IMR-90 (cell line): ENCODE data around the gene CHRD. TPM values are rescaled to one million over a fixed set of nuclear protein-coding genes. Genes with fewer than 3 reads are reported as not detected.
"Not testable (repeated sequence)": the region's sequence is repeated elsewhere in the genome, so short reads cannot be mapped to it uniquely, and the experiment has no call there.

Experiments
- ATAC-seq: fragments of 200-7000 bp; cut with Tn5 transposase; 2 replicates; pipeline ENCODE4 v1.9.1; 2020; ENCODE audit warnings: low read depth, mild to moderate bottlenecking, moderate library complexity
- BruUV-seq: library from RNA; stranded (reverse); fragments of 400-500 nt; replicated peaks from 2 replicates; lab custom pipeline; 2021; lab: Mats Ljungman, UMichigan
- CTCF ChIA-PET: fragments of 300-600 bp; formaldehyde crosslinking; extraction: SDS; loops from one replicate; lab custom pipeline; 2021; ENCODE audit warnings: antibody characterized with exemption; lab: Yijun Ruan, JAX
- POLR2A ChIA-PET: fragments of 300-600 bp; sonication (Branson Sonifier 250); formaldehyde crosslinking; loops from one replicate; lab custom pipeline; 2022; ENCODE audit warnings: antibody characterized with exemption; ENCODE audit not compliant: unreplicated experiment; lab: Charles Lee
- DNase-seq: peaks from one replicate; pipeline ENCODE4 v3.0.0; 2013
- H2AFZ ChIP-seq: replicated peaks from 2 replicates; pipeline ENCODE3; 2013; ENCODE audit warnings: low read length, mild to moderate bottlenecking; ENCODE audit not compliant: poor library complexity
- H2AK5ac ChIP-seq: 2 replicates; pipeline ENCODE4 v1.6.1; 2013; ENCODE audit warnings: low read depth, low read length, inconsistent platforms
- H2AK9ac ChIP-seq: replicated peaks from 2 replicates; pipeline ENCODE3; 2013; ENCODE audit warnings: mild to moderate bottlenecking, low read depth, low read length, moderate library complexity; ENCODE audit not compliant: poor library complexity
- H2BK120ac ChIP-seq: 2 replicates; pipeline ENCODE4 v1.6.1; 2013; ENCODE audit warnings: low read depth, low read length, inconsistent platforms
- H2BK15ac ChIP-seq: 3 replicates; pipeline ENCODE4 v1.6.1; 2013; ENCODE audit warnings: low read depth, low read length, inconsistent platforms
- H2BK20ac ChIP-seq: 2 replicates; pipeline ENCODE4 v1.6.1; 2013; ENCODE audit warnings: low read depth, mild to moderate bottlenecking, inconsistent platforms, low read length, moderate library complexity
- H2BK5ac ChIP-seq: 2 replicates; pipeline ENCODE4 v1.6.1; 2013; ENCODE audit warnings: mild to moderate bottlenecking, low read depth, low read length, inconsistent platforms; ENCODE audit not compliant: poor library complexity, severe bottlenecking
- H3K14ac ChIP-seq: replicated peaks from 2 replicates; pipeline ENCODE4 v1.6.1; 2013; ENCODE audit warnings: low read depth, low read length, inconsistent platforms
- H3K18ac ChIP-seq: 2 replicates; pipeline ENCODE4 v1.6.1; 2013; ENCODE audit warnings: low read depth, low read length, control low read depth
- H3K23ac ChIP-seq: 2 replicates; pipeline ENCODE4 v1.6.1; 2013; ENCODE audit warnings: low read depth, low read length, inconsistent platforms
- H3K27ac ChIP-seq: 2 replicates; pipeline ENCODE4 v1.5.1; 2013; ENCODE audit warnings: mild to moderate bottlenecking, control low read depth, low read length; ENCODE audit not compliant: insufficient read depth
- H3K27me3 ChIP-seq: 2 replicates; pipeline ENCODE4 v1.6.1; 2013; ENCODE audit warnings: low read length; ENCODE audit not compliant: control insufficient read depth, insufficient read depth
- H3K36me3 ChIP-seq: 2 replicates; pipeline ENCODE4 v1.6.1; 2013; ENCODE audit warnings: low read length, mixed read lengths; ENCODE audit not compliant: control insufficient read depth, insufficient read depth
- H3K4ac ChIP-seq: 2 replicates; pipeline ENCODE4 v1.6.1; 2013; ENCODE audit warnings: low read depth, low read length, inconsistent platforms
- H3K4me1 ChIP-seq: 2 replicates; pipeline ENCODE4 v1.6.1; 2013; ENCODE audit warnings: low read length, mixed read lengths; ENCODE audit not compliant: control insufficient read depth, insufficient read depth
- H3K4me2 ChIP-seq: 2 replicates; pipeline ENCODE4 v1.6.1; 2013; ENCODE audit warnings: low read depth, mild to moderate bottlenecking, control low read depth, low read length, moderate library complexity
- H3K4me3 ChIP-seq: 2 replicates; pipeline ENCODE4 v1.5.1; 2013; ENCODE audit warnings: low read depth, mild to moderate bottlenecking, control low read depth, low read length, moderate library complexity; ENCODE audit not compliant: insufficient read depth
- H3K56ac ChIP-seq: 2 replicates; pipeline ENCODE4 v1.6.1; 2013; ENCODE audit warnings: low read length, inconsistent platforms; ENCODE audit not compliant: insufficient read depth; ENCODE audit errors: extremely low read depth
- H3K79me1 ChIP-seq, 2 experiments: 2 replicates each; pipeline ENCODE4 v1.6.1; 2013; ENCODE audit warnings: low read length in 2 of 2, inconsistent platforms in 1 of 2, low read depth in 1 of 2
- H3K9ac ChIP-seq: 2 replicates; pipeline ENCODE4 v1.6.1; 2013; ENCODE audit warnings: low read depth, low read length, control low read depth
- H3K9me1 ChIP-seq: 2 replicates; pipeline ENCODE4 v1.6.1; 2013; ENCODE audit warnings: low read length, inconsistent platforms; ENCODE audit not compliant: insufficient read depth
- H3K9me3 ChIP-seq: 2 replicates; pipeline ENCODE4 v1.6.1; 2013; ENCODE audit warnings: low read length; ENCODE audit not compliant: control insufficient read depth, insufficient read depth
- H4K20me1 ChIP-seq: 2 replicates; pipeline ENCODE4 v1.6.1; 2013; ENCODE audit warnings: low read length, inconsistent platforms; ENCODE audit not compliant: insufficient read depth
- H4K5ac ChIP-seq: 2 replicates; pipeline ENCODE4 v1.6.1; 2013; ENCODE audit warnings: mild to moderate bottlenecking, low read depth, low read length, control low read depth
- H4K8ac ChIP-seq, 2 experiments: 2 replicates each; pipeline ENCODE4 v1.6.1; 2013; ENCODE audit warnings: low read depth in 2 of 2, low read length in 2 of 2, control low read depth in 1 of 2, inconsistent platforms in 1 of 2
- H4K91ac ChIP-seq: 2 replicates; pipeline ENCODE4 v1.6.1; 2013; ENCODE audit warnings: low read depth, low read length, inconsistent platforms; ENCODE audit not compliant: insufficient read depth
- MXI1 ChIP-seq: IDR thresholded peaks from 2 replicates; pipeline ENCODE4 v1.6.1; 2012; ENCODE audit warnings: low read depth, mild to moderate bottlenecking, low read length, moderate library complexity, borderline replicate concordance
- WGBS, 2 experiments: methylation state at CpG; one replicate each; pipeline versions ENCODE4 v1.1.5 to v1.1.7; 2013; ENCODE audit warnings: missing lambda C conversion rate in 2 of 2; ENCODE audit not compliant: insufficient read length in 1 of 2; ENCODE audit errors: extremely low coverage in 2 of 2; 5-methylcytosine and 5-hydroxymethylcytosine counted together
- dilution Hi-C: fragments of 300-500 bp; cut with HindIII; formaldehyde crosslinking; loops from one replicate; pipeline ENCODE4 v1.14.3; 2018; ENCODE audit warnings: low sequenced_read_pairs; ENCODE audit not compliant: unreplicated experiment
- in situ Hi-C: fragments of 300-500 bp; cut with MboI; formaldehyde crosslinking; loops from 3 replicates; pipeline ENCODE4 v1.14.3; 2019; ENCODE audit warnings: low sequenced_read_pairs, inconsistent platforms, mixed read lengths
- intact Hi-C: fragments of 100-400 bp; cut with micrococcal nuclease; formaldehyde crosslinking; loops from 2 replicates; pipeline ENCODE4 v1.10.0; 2022
- polyA plus RNA-seq, 3 experiments: library from polyadenylated mRNA; depleted of rRNA; stranded (reverse); fragments of >200 nt; gene quantifications; 2 replicates each; pipeline ENCODE4 v1.2.3, GENCODE V29; 2012; ENCODE audit warnings: low replicate concordance in 1 of 3
- total RNA-seq: library from RNA; depleted of rRNA; stranded (reverse); fragments of >200 nt; gene quantifications from 2 replicates; pipeline ENCODE4 v1.2.3, GENCODE V29; 2012
- TF ChIP-seq, protein P1 (sequence below): fragments of 150-350 bp; IDR thresholded peaks from 2 replicates; pipeline ENCODE4 v1.6.1; 2016; ENCODE audit warnings: low read depth, mild to moderate bottlenecking, low read length, moderate library complexity, borderline replicate concordance

The CHRD gene
- total and polyA plus RNA-seq, 2 of the 4 experiments (the other 2 are of a cell fraction) = under 0.01 to 0.09 TPM

DNA sequence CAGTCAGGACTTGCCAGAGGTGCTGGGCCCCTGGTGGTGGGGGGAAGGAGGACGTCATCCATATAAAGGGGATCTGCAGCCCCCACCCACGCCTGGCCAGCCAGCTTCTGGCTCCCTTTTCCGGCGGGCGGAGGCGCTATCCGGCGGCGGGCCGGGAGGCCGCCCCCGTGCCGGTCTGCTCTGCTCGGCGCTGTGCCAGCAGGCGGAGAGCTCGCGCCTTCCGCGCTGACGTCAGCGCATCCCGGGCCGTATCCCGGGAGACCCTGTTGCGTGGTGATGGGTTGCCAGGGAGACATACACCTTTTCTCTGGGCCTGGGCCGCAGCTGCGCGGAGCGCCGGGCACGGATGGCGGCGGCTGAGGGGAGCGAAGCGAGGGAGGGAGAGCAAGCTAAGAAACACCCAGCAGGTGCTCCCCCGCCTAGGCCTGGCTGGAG, 41.3 kb upstream of the CHRD start (continued):
- TF ChIP-seq MXI1 = peak; percentile 86

DNA sequence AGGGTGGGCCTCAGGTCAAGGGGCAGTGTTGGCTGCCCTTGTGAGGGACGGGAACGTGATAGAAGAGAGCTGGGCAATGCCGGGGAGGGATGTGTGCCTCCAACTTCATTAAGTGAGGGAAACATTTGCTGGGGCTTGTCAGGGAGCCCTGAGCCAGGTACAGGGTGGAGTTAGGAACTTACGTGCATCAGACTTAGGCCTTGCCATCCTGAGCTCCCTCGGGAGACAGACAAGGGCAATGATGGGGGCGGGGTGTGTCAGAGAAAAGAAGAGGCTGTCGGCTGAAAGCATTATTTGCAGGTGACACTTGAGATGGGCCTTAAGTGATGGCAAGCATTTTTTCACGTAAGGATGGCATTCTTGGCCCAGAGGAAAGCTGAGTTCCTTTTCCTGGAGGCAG, 40.9 kb upstream of the CHRD start:
- no peak overlapping the region for H3K27ac ChIP-seq
- H3K23ac ChIP-seq = peak overlapping the region; percentile 15; the same call in 1 of the 2 replicates
- in situ Hi-C loops = no loop called here
- no peak overlapping the region for H4K5ac ChIP-seq
- no peak overlapping the region for H2BK120ac ChIP-seq
- no peak overlapping the region for H3K18ac ChIP-seq
- H2AK5ac ChIP-seq = peak overlapping the region; percentile 72; the same call in 1 of the 2 replicates
- peak overlapping the region; percentile 37 for H3K4me2 ChIP-seq
- intact Hi-C loops = no loop called here
- peak overlapping the region; percentile 25; the same call in 1 of the 2 replicates for H3K4ac ChIP-seq
- H2BK5ac ChIP-seq = no peak overlapping the region
- peaks cover 41% of the 10 kb centered on the region for H4K20me1 ChIP-seq
- ATAC-seq (no peak), DNase-seq (no peak)
- peaks cover 28% of the 10 kb centered on the region for H3K36me3 ChIP-seq
- H3K14ac ChIP-seq = no peak overlapping the region
- BruUV-seq = no TSS peak
- H2AFZ ChIP-seq = peak overlapping the region; percentile 82
- no peak overlapping the region for H4K91ac ChIP-seq
- no peak overlapping the region for H2BK20ac ChIP-seq
- POLR2A ChIA-PET = interaction anchor here (2.2 kb wide), 1 partner anchor 24 kb away, joined by 5 read pairs; no protein-coding TSS in a partner anchor
- TF ChIP-seq, protein P1, sequence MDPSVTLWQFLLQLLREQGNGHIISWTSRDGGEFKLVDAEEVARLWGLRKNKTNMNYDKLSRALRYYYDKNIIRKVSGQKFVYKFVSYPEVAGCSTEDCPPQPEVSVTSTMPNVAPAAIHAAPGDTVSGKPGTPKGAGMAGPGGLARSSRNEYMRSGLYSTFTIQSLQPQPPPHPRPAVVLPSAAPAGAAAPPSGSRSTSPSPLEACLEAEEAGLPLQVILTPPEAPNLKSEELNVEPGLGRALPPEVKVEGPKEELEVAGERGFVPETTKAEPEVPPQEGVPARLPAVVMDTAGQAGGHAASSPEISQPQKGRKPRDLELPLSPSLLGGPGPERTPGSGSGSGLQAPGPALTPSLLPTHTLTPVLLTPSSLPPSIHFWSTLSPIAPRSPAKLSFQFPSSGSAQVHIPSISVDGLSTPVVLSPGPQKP = no peak
- dilution Hi-C loops = no loop called here
- H3K4me1 ChIP-seq = peaks cover 38% of the 10 kb centered on the region
- peak overlapping the region; percentile 81 for H2AK9ac ChIP-seq
- H3K27me3 ChIP-seq = no peaks in the 10 kb centered on the region
- H3K9ac ChIP-seq = peak overlapping the region; percentile 30; the same call in 1 of the 2 replicates
- CTCF ChIA-PET = interaction anchor here (0.8 to 1.3 kb wide), 2 partner anchors 13 to 19 kb away, joined by 3 to 6 read pairs; no protein-coding TSS in a partner anchor
- H4K8ac ChIP-seq = peak overlapping the region in 1 of 2 experiments; percentile 33; a peak in 1 of 4 replicates
- no peak overlapping the region for H3K56ac ChIP-seq
- whole genome bisulfite sequencing, 2 experiments = 41% methylated on average over 5 of the region's 8 CpGs; no CpG with 5 or more reads in 1 of the 2 experiments
- peaks cover 25% of the 10 kb centered on the region for H3K9me1 ChIP-seq
- no peak overlapping the region for H2BK15ac ChIP-seq
- peaks cover 18 to 82% of the 10 kb centered on the region in 2 experiments; a peak in 3 of 4 replicates for H3K79me1 ChIP-seq
- peak overlapping the region; percentile 7; the same call in 1 of the 2 replicates for H3K4me3 ChIP-seq
- no peaks in the 10 kb centered on the region for H3K9me3 ChIP-seq

DNA sequence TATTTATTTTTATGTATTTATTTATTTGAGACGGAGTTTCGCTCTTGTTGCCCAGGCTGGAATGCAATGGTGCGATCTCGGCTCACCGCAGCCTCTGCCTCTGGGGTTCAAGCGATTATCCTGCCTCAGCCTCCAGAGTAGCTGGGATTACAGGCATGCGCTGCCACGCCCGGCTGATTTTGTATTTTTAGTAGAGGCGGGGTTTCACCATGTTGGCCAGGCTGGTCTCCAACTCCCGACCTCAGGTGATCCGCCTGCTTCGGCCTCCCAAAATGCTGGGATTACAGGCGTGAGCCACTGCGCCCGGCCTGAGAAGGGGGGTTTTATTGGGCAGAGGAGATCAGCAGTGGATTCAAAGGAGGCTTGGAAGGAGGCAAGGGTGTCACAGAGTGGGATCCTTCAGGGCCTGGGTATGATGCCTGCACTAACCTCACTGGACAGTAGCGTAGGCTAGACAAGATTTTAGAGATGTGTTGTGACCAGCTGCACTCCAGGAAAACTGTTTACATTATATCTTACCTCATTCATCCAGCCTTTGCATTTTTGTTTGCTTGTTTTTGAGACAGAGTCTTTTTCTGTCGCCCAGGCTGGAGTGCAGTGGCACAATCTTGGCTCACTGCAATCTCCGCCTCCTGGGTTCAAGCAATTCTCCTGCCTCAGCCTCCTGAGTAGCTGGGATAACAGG, 40.3 kb upstream of the CHRD start:
- CTCF ChIA-PET = interaction anchor here (0.8 to 1.3 kb wide), 3 partner anchors 14 to 20 kb away, joined by 3 to 6 read pairs (median 4); no protein-coding TSS in a partner anchor
- H4K5ac ChIP-seq, ATAC-seq, H2BK120ac ChIP-seq, in situ Hi-C loops, H3K56ac ChIP-seq, H3K27ac ChIP-seq, BruUV-seq, H3K23ac ChIP-seq, H2BK5ac ChIP-seq, H3K4me2 ChIP-seq, dilution Hi-C loops, H2AFZ ChIP-seq, H2BK20ac ChIP-seq, H3K4ac ChIP-seq, H3K27me3 ChIP-seq, H2AK5ac ChIP-seq, H3K4me3 ChIP-seq, H2BK15ac ChIP-seq, H4K91ac ChIP-seq, H3K18ac ChIP-seq, H3K14ac ChIP-seq, H4K8ac ChIP-seq, H3K9ac ChIP-seq, POLR2A ChIA-PET, H3K9me3 ChIP-seq, H2AK9ac ChIP-seq: not testable (repeated sequence)
- H4K20me1 ChIP-seq = peaks cover 35% of the 10 kb centered on the region
- DNase-seq = peak; percentile 44
- H3K36me3 ChIP-seq = peaks cover 28% of the 10 kb centered on the region
- WGBS, 2 experiments = 91 to 100% methylated on average over 1 to 14 of the region's 19 CpGs
- peaks cover 18 to 76% of the 10 kb centered on the region in 2 experiments; a peak in 3 of 4 replicates for H3K79me1 ChIP-seq
- H3K9me1 ChIP-seq = peaks cover 25% of the 10 kb centered on the region
- intact Hi-C loops = loop anchor here (10.0 kb wide), 1 partner anchor 1435 kb away; no protein-coding TSS in a partner anchor
- peaks cover 38% of the 10 kb centered on the region for H3K4me1 ChIP-seq
